Fibroblast of lung (primary cell): ENCODE measurements around the gene KLB. TPM values are rescaled to one million over a fixed set of nuclear protein-coding genes. Genes with fewer than 3 reads are reported as not detected.

Source experiments
- DNase-seq, 2 donors: peaks; one replicate each; pipeline versions ENCODE4 v3.0.0 to v3.0.0-alpha.2; 2010; ENCODE audit warnings: low read depth in 2 of 2
- H2AFZ ChIP-seq: 2 replicates; pipeline ENCODE4 v1.5.1; 2012; ENCODE audit warnings: low read length, control low read depth, inconsistent platforms
- H3K27ac ChIP-seq: 2 replicates; pipeline ENCODE4 v1.5.1; 2011; ENCODE audit warnings: low read length, control low read depth; ENCODE audit not compliant: insufficient read depth
- H3K27me3 ChIP-seq: 2 replicates; pipeline ENCODE4 v1.5.1; 2011; ENCODE audit warnings: mild to moderate bottlenecking, low read length; ENCODE audit not compliant: control insufficient read depth, insufficient read depth
- H3K36me3 ChIP-seq: 2 replicates; pipeline ENCODE4 v1.5.1; 2011; ENCODE audit warnings: low read length; ENCODE audit not compliant: control insufficient read depth, insufficient read depth
- H3K4me1 ChIP-seq: 2 replicates; pipeline ENCODE4 v1.5.1; 2011; ENCODE audit warnings: low read length; ENCODE audit not compliant: control insufficient read depth, insufficient read depth; ENCODE audit errors: extremely low read depth
- H3K4me2 ChIP-seq: 2 replicates; pipeline ENCODE4 v1.5.1; 2011; ENCODE audit warnings: low read length, control low read depth; ENCODE audit not compliant: insufficient read depth; ENCODE audit errors: extremely low read depth
- H3K4me3 ChIP-seq, 4 experiments: fragments of 200-600 bp in 1 of 4; sonication (generic) in 1 of 4; replicated peaks in 1 of 4; 2 replicates each; pipeline ENCODE4 v1.5.1; 2011 to 2016; ENCODE audit warnings: low read length in 4 of 4, low read depth in 3 of 4, mild to moderate bottlenecking in 3 of 4, control low read depth in 2 of 4, inconsistent platforms in 1 of 4, mixed read lengths in 1 of 4; ENCODE audit not compliant: insufficient read depth in 1 of 4; ENCODE audit errors: control extremely low read depth in 1 of 4
- H3K79me2 ChIP-seq: 2 replicates; pipeline ENCODE4 v1.5.1; 2012; ENCODE audit warnings: mild to moderate bottlenecking, low read length, inconsistent platforms; ENCODE audit not compliant: control insufficient read depth, insufficient read depth
- H3K9ac ChIP-seq: 2 replicates; pipeline ENCODE4 v1.5.1; 2011; ENCODE audit warnings: mild to moderate bottlenecking, low read length, control low read depth; ENCODE audit not compliant: insufficient read depth
- H3K9me3 ChIP-seq: 2 replicates; pipeline ENCODE4 v1.5.1; 2012; ENCODE audit warnings: low read depth, low read length; ENCODE audit not compliant: control insufficient read depth, insufficient read depth
- H4K20me1 ChIP-seq: 2 replicates; pipeline ENCODE4 v1.5.1; 2011; ENCODE audit warnings: low read length; ENCODE audit not compliant: control insufficient read depth, insufficient read depth; ENCODE audit errors: extremely low read depth
- CTCF ChIP-seq, 2 donors: IDR thresholded peaks in 1 of 2; conservative IDR thresholded peaks in 1 of 2; 1 replicate in 1 of 2; 2 replicates in 1 of 2; pipeline ENCODE4 v1.5.1; 2011 to 2012; ENCODE audit warnings: low read length in 2 of 2, control low read depth in 1 of 2, inconsistent platforms in 1 of 2, low read depth in 1 of 2, mild to moderate bottlenecking in 1 of 2
- EZH2 ChIP-seq: IDR thresholded peaks from 2 replicates; pipeline ENCODE4 v1.5.1; 2012; ENCODE audit warnings: low read length, control low read depth, mild to moderate bottlenecking; ENCODE audit errors: missing control alignments
- polyA plus RNA-seq, 2 donors: library from polyadenylated mRNA; depleted of rRNA in 1 of 2; stranded (reverse) in 1 of 2; unstranded in 1 of 2; fragments of >200 nt; gene quantifications; 2 replicates each; pipeline ENCODE4 v1.2.1, GENCODE V29; 2011 to 2012; ENCODE audit warnings: missing spikeins in 1 of 2
- total RNA-seq: library from RNA; depleted of rRNA; stranded (reverse); fragments of >200 nt; gene quantifications from 2 replicates; pipeline ENCODE4 v1.2.1, GENCODE V29; 2014

Gene KLB
- total and polyA plus RNA-seq, 2 donors (not counting 1 experiment from before 2014, with no cell fraction given), result not detected

GRCh38 chr4:39498727-39499020, 91.9 kb downstream of the KLB start:
- no peaks in the 10 kb centered on the region for H3K27me3 ChIP-seq
- no peak overlapping the region for H3K9ac ChIP-seq
- H3K9me3 ChIP-seq, result no peaks in the 10 kb centered on the region
- no peak overlapping the region for H3K4me3 ChIP-seq
- DNase-seq, result no peak
- no peaks in the 10 kb centered on the region for H3K79me2 ChIP-seq
- H3K36me3 ChIP-seq, result peaks cover 1% of the 10 kb centered on the region
- H4K20me1 ChIP-seq, result no peaks in the 10 kb centered on the region
- H3K27ac ChIP-seq, result no peak overlapping the region
- H3K4me2 ChIP-seq, result no peak overlapping the region
- TF ChIP-seq CTCF (conservative IDR thresholded peaks at IDR 0.05 in 1 of 2, IDR thresholded peaks at IDR 0.05 in 1 of 2; ENCODE audit: low read depth in 1 of 2, low read length in 2 of 2) (no peak), EZH2 (no peak)
- H2AFZ ChIP-seq, result no peak overlapping the region
- H3K4me1 ChIP-seq, result peaks cover 7% of the 10 kb centered on the region

Other genes starting within 250 kb of the KLB start
- gene WDR19, start 224.4 kb upstream of the KLB start, total RNA-seq, result 34.8 and 37.0 TPM in 2 replicates
- gene WDR19, start 224.4 kb upstream of the KLB start, polyA plus RNA-seq, result 23.5 and 36.0 TPM in 2 replicates
- gene RFC1, start 40.6 kb upstream of the KLB start, total RNA-seq, result 44.4 and 52.4 TPM in 2 replicates
- gene RFC1, start 40.6 kb upstream of the KLB start, polyA plus RNA-seq, result 29.9 and 31.3 TPM in 2 replicates
- 2,253 and 4,642 TPM in 2 replicates for gene RPL9, start 52.0 kb downstream of the KLB start, total RNA-seq
- 1,161 and 1,426 TPM in 2 replicates for gene RPL9, start 52.0 kb downstream of the KLB start, polyA plus RNA-seq
- 8.0 and 8.6 TPM in 2 replicates for gene LIAS, start 52.1 kb downstream of the KLB start, total RNA-seq
- 7.1 and 9.6 TPM in 2 replicates for gene LIAS, start 52.1 kb downstream of the KLB start, polyA plus RNA-seq
- 85.9 and 93.7 TPM in 2 replicates for gene UGDH, start 120.5 kb downstream of the KLB start, total RNA-seq
- 154 and 182 TPM in 2 replicates for gene UGDH, start 120.5 kb downstream of the KLB start, polyA plus RNA-seq
- gene SMIM14, start 231.9 kb downstream of the KLB start, total RNA-seq, result 35.4 and 39.0 TPM in 2 replicates
- gene SMIM14, start 231.9 kb downstream of the KLB start, polyA plus RNA-seq, result 25.9 and 41.4 TPM in 2 replicates